ENCODE measurements around the gene MARF1.
"Not testable (repeated sequence)": the region's sequence is repeated elsewhere in the genome, so short reads cannot be mapped to it uniquely, and the experiment has no call there.

Gene MARF1

GRCh38 chr16:15570666-15571065 is 72.3 kb downstream of the MARF1 start:
- not testable (repeated sequence) for DNase-seq

DNA sequence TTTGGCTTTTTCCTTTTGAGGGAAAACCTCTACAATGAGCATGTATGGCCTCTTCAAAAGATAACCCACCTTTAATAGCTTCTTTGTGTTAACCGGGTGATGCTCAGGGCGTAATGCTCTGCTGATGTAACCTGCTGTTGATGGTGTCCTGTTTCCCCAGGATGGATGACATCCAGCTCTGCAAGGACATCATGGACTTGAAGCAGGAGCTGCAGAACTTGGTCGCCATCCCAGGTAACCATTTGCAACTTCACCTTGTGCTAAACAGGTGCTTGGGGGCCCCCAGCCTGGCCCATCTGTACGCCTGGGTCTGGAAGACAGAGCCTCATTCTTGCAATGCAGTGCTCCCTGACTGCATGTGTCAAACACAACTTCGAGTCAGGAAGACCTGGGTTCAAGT is 75.1 kb downstream of the MARF1 start:
- DNase-seq = no peak

DNA sequence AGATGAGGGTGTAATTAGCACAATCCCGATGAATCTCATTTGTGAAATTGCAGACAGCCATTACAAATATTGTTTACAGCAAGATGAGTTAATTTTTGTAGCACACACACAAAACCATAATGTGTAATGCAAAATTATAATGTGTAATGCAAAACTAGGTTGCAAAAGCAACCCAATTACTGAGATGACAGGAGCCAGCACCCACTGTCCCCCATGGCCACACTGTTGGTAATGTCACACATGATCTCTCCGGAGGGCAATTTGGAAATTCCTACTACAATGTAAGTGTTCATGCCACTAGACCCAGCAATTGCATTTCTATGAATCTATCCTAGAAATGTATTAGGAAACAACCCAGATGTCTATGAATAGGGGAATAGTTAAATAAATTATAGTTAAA is 76.9 kb downstream of the MARF1 start:
- no peak for DNase-seq

- no peak for DNase-seq
These were observed 78.2 kb downstream of the MARF1 start for GRCh38 chr16:15564604-15565339.

DNA sequence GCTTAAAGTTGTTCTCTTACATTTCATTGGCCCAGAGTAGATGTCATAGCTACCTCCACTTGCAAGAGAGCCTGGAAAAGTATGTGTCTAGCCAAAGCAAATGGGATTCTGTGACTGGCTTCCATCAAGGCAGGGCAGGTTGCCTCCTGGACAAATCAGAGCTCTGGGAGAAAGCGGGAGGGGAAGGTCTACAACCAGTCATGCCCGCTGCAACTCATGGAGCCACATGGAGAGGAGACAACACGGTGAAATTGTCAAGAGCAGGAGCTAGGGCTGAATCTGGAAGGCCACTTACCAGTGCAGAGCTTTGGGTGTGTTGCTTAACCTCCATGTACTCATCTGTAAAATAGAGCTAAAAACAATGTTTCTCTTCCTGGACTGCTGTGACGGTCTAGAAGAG is 83.8 kb downstream of the MARF1 start:
- no peak for DNase-seq

DNA sequence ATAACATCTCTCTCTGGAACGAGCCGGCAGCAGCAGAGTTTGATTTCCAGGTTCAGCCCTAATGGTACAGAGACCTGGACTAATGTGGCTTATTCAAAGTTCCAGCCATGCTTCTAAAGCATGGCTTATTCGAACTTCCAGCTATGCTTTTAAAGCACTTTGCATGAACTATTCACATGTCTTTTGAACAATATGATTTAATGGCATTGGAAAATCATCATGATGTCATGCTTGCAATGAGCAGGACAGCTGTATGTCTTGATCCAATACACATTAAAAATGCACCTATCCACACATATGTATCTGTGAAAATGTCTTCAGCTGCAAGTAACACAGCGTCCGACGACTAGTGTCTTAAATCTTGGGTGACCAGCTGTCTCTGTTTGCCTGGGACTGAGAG is 85.7 kb downstream of the MARF1 start:
- DNase-seq = no peak

GRCh38 chr16:15556130-15556529 is 86.8 kb downstream of the MARF1 start:
- DNase-seq = no peak

DNA sequence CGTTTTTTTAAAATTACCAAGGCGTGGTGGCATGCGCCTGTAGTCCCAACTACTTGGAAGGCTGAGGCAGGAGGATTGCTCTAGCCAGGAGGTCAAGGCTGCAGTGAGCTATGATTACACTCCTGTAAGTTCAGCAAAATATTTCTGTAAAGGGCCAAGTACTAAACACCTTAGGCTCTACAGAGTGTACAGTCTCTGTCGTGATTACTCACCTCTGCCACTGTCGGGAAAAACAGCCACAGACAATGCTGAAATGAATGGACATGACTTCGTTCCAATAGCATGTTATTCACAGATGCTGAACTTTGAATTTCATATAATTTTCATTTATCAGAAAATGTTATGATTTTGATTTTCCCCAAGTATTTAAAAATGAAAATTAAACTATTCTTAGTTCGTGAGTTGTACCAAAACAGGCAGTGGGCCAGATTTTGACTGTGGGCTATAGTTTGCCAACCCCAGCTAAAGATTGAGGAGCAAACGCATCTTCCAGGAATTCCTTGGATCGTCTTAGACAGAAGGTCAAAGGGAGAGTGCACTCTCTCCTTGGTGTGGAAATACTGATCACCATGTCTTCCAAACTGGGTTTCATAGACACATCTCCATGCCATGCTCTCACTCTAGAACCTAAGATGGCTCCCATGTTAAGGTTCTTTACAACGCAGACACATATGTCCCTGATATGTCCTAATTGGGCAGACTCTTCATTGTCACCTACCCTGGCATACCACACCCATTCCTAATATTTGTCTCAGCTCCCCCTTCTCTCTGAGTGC is 89.5 kb downstream of the MARF1 start:
- peak; percentile 18 for DNase-seq

DNA sequence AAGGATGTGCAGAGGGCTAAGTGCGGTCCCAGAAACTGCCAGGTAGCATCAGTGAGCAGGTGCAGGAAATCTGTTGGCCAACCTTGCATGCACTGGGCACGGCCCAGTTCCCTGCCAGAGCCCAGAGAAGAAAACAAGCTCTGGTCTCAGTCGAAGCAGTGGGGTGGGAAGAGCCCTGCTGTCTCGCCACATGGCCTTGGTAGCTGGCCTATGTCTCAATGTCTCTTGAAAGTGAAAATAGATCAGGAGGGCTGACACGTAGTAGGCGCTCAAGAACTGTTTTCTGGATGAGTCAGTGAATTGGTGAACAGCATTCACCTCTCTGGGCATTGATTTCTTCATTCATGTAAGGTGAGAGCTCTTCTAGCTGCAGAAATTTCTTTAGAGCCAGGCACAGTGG is 90.4 kb downstream of the MARF1 start:
- no peak for DNase-seq

DNA sequence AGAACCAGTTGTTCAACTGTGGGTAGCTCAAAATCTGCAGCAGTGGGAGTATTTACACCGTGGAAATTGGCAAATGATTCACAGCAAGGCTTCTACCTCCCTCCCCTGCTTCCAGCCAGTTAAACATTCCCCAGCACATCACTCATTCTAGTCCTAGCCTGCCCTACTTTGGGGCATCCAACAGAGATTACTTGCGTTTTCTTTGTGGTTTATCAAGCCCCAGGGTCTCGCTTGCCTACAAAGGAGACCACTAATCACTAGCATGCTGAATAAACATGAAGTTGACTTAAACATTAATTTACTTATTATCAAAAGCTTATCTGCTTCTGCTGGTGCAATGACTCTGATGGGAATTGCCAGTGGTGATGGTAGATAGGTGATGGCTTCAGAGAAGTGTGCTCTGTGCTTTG is 94.5 kb downstream of the MARF1 start:
- peak; percentile 44 for DNase-seq

- DNase-seq = no peak
These were observed 95.2 kb downstream of the MARF1 start for GRCh38 chr16:15547768-15548096.

DNA sequence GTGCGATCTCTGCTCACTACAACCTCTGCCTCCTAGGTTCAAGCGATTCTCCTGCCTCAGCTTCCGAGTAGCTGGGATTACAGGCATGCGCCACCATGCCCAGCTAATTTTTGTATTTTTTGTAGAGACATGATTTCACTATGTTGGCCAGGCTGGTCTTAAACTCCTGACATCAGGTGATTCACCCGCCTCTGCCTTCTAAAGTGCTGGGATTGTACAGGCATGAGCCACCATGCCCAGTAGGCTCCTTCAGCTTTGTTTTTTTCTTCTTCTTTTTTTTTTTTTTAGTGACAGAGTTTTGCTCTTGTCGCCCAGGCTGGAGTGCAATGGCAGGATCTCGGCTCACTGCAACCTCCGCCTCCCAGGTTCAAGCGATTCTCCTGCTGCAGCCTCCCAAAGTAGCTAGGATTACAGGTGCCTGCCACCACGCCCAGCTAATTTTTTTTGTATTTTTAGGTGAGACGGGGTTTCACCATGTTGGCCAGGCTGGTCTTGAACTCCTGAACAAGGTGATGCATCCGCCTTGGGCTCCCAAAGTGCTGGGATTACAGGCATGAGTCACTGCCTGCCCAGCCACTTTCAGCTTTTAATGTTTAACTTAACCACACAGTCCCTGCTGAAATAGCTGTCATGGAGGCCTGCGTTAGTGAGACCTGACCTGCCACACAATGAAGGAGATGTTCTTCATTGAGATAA is 95.7 kb downstream of the MARF1 start:
- not testable (repeated sequence) for DNase-seq

- no peak for DNase-seq
These were observed 97.4 kb downstream of the MARF1 start for GRCh38 chr16:15545544-15545943.

DNA sequence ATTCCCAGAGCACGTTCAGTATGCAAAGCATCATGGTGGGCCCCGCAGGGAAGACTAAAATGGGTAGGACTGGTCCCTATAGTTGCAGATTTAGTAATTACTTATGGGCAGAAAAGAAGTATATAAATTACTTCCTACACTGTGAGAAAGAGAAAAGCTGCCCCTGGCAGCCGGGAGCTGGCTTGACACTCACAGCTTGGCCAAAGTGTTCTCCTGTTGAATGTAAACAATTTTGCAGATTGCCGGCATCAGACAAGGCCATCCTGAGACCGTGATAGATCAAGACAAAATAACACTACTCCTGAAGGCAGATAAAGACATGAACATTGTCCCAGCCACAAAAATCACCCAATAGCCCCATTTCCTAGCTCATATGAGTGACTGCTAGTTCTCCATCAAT is 98.5 kb downstream of the MARF1 start:
- no peak for DNase-seq
